Body of pancreas (tissue), 4 donors: ENCODE data around the gene RHOBTB1.

Source experiments
- CTCF ChIP-seq, 7 experiments: fragments of 450-650 bp in 4 of 7; fragments of 200-600 bp in 3 of 7; sonication (generic) in 3 of 7; IDR thresholded peaks; one replicate each; pipeline ENCODE4 v1.5.1; 2016 to 2019; ENCODE audit warnings: antibody characterized with exemption in 7 of 7
- POLR2A ChIP-seq, 3 donors: fragments of 450-650 bp; IDR thresholded peaks; one replicate each; pipeline ENCODE4 v1.6.1; 2016; ENCODE audit warnings: antibody characterized with exemption in 3 of 3, mild to moderate bottlenecking in 2 of 3

- TF ChIP-seq CTCF (IDR thresholded peaks at IDR 0.05) (no peak), POLR2A (IDR thresholded peaks at IDR 0.05) (no peak)
Observed at GRCh38 chr10:60960031-60960430, 16.0 kb upstream of the RHOBTB1 start.
